ENCODE data around the gene FRZB.
A peak's percentile ranks its signal among the peaks of the same experiment; 100 is the strongest.

FRZB gene

DNA sequence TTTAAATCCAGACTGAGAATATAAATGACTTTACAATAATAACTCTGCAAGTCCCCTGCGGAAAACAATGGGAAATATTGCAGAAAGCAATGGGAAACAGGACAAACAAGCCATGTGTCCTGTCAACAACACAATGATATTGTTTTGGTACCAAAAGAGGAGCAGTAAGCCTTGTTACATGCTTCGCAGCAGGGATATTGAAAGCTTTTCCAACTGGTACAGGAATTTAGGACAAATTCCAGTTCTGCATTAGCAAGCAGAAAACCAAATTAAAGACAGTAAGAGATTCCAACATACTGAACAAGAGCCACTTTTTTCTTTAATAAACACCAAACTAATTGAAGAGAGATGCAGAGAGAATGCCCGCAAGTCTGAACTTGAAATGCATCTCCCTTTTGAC, 30.0 kb downstream of the FRZB start:
- DNase-seq (ENCODE audit: insufficient read length, low spot score) (no peak), FAIRE-seq (no peak)
- TF ChIP-seq, protein P1, sequence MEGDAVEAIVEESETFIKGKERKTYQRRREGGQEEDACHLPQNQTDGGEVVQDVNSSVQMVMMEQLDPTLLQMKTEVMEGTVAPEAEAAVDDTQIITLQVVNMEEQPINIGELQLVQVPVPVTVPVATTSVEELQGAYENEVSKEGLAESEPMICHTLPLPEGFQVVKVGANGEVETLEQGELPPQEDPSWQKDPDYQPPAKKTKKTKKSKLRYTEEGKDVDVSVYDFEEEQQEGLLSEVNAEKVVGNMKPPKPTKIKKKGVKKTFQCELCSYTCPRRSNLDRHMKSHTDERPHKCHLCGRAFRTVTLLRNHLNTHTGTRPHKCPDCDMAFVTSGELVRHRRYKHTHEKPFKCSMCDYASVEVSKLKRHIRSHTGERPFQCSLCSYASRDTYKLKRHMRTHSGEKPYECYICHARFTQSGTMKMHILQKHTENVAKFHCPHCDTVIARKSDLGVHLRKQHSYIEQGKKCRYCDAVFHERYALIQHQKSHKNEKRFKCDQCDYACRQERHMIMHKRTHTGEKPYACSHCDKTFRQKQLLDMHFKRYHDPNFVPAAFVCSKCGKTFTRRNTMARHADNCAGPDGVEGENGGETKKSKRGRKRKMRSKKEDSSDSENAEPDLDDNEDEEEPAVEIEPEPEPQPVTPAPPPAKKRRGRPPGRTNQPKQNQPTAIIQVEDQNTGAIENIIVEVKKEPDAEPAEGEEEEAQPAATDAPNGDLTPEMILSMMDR (IDR thresholded peaks at IDR 0.05; ENCODE audit: insufficient read depth, missing control alignments), result no peak

DNA sequence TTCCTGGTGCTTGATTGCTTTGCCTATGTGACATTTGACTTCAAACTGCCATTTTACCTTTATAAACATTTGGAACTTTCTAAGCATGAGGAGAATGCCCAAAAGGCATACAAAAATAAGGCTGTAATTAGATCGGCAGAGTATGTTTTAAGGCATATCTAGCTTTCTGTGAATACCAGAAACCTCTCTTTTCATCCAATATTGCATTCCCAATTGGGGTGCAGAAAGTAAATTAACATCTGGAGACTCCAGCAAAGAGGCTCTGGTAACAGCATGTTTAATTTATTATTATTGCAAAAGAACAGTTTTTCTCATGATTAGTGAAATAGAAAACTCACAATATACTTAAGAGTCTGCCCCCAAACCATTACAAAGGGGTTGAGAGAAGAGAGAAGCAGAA, 32.1 kb downstream of the FRZB start:
- TF ChIP-seq, protein P1 (IDR thresholded peaks at IDR 0.05; ENCODE audit: insufficient read depth, missing control alignments), result no peak
- FAIRE-seq (no peak), DNase-seq (ENCODE audit: insufficient read length, low spot score) (no peak)

DNA sequence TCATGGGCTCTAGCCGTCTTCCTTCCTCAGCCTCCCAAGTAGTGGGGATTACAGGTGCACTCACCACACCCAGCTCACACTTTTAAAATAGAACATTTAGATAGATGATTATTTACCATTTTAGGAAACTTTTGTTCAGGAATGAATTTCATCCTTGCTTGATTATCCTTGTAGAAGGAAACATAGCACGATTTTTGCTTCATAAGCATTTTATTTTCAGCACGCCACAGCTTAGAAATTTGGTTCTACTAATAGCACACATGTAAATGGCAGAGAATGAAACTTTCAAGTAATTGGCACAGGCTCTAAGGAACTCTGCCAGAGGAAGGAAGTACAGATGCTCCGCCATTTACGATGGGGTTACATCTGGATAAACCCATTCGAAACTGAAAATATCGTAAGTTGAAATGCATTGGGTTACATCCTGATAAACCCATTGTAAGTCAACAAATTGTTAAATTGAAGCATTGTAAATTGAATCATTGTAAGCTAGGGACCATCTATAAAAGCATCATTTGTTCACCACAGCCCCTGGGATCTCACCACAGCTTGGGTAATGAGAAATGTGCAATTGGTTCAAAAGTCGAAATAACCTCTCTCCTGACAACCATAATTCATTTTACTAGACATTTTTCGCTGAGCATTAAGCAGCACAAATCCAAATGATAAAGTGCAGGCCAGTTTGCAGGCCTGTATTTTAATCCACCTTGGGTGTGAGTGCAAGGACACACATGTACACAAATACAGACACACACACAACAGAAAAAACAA, 33.2 kb downstream of the FRZB start:
- FAIRE-seq (no peak), DNase-seq (ENCODE audit: insufficient read length, low spot score) (no peak)
- TF ChIP-seq, protein P1 (IDR thresholded peaks at IDR 0.05; ENCODE audit: insufficient read depth, missing control alignments), result no peak

DNA sequence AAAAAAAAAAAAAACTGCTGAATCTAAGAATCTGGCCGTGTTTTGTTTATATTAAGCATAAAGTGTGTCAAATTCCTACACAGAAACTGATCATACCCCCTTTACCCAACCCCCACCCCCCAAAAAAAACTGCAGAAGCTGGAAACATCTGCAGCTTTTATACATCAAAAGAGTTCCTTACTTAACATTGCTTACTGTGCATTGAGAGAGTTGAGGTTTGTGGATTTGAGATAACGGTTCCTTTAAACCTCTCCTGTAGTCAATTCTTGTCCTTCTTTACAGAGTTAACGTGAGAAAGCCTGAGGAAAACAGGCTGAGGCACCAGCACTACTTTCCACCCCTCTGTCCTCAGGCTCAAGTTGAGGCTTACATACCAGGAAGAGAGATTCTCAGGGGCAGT, 34.5 kb downstream of the FRZB start:
- DNase-seq (ENCODE audit: insufficient read length, low spot score) (no peak), FAIRE-seq (no peak)
- TF ChIP-seq, protein P1 (IDR thresholded peaks at IDR 0.05; ENCODE audit: insufficient read depth, missing control alignments), result no peak

DNA sequence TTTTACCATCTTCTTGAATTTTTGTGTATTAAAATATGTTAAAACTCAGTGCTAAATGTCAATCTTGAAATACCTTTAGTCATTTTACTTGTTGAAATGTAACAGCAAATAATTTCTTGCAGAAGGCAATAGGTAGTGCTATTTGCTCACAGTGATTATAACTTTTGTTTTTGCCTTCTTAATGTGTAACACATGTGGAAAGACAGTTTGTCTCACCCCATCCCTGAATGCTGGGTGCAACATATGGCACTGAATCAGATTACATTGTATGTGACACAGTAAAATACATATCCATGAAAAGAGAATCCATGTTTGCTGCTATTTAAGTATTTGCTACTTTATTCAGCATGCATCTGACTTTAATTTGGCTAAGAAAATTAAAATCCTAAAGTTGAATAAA, 35.3 kb downstream of the FRZB start:
- no peak for DNase-seq (ENCODE audit: insufficient read length, low spot score)
- TF ChIP-seq, protein P1 (IDR thresholded peaks at IDR 0.05; ENCODE audit: insufficient read depth, missing control alignments), result no peak
- peak; percentile 80 for FAIRE-seq

DNA sequence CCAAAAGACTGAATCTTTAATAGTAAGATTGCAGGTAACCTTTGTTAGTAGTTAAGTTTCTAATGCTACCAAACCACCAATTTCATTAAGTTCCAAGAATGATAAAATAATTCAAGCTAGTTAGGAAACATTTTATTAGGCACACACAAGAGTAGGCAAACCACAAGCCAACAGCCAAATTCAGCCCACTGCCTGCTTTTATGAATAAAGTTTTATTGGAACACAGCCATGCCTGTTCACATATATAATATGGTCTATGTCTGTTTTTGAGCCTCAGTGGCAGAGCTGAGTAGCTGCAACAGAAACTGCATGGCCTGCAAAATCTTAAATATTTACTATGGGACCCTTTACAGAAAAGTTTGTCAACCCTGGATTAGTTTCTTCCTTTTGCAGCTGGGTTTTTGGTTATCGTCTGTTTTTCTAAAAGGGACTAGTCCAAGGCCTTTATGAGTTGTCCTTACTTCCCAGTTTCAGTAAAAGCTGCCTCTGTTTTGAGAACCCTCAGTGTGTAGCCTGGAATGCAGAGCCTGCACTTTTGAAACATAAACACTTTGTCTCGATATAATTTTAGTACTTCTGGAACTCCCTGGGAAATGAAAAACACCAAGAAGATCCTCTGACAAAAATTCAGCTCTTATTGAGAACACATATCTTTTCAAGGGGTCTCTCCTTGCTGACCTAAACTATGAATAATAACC, 39.1 kb downstream of the FRZB start:
- TF ChIP-seq, protein P1 (IDR thresholded peaks at IDR 0.05; ENCODE audit: insufficient read depth, missing control alignments), result no peak
- no peak for FAIRE-seq
- no peak for DNase-seq (ENCODE audit: insufficient read length, low spot score)

DNA sequence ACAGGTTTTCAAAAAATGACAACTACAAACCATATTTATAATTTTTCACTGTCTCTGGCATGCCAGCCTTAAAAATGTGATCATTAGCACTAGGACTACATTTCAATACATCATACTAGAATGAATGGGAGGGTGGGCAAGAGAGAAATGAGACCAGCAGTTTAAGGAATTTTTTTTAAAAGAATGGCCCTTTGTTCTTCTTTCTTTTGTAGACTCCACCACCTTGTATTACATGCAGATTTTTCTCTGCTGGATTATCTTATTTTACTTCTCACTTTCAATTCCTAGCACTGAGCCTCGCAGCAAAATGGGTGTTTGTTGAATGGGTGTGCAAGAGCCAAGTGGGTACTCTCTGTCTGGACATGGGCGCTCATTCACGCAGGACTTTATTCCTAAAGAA, 39.9 kb downstream of the FRZB start:
- no peak for DNase-seq (ENCODE audit: insufficient read length, low spot score)
- no peak for FAIRE-seq
- TF ChIP-seq, protein P1 (IDR thresholded peaks at IDR 0.05; ENCODE audit: insufficient read depth, missing control alignments), result no peak
